Subcutaneous adipose tissue (tissue), 4 donors: ENCODE measurements around the gene HTRA2. TPM values are rescaled to one million over a fixed set of nuclear protein-coding genes. Genes with fewer than 3 reads are reported as not detected.

ENCODE experiments used
- total RNA-seq, 4 donors: library from RNA; depleted of rRNA; stranded (reverse); fragments of >200 nt; gene quantifications; one replicate each; pipeline ENCODE4 v1.1.0, GENCODE V29; 2016
- TF ChIP-seq, protein P1 (sequence below): fragments of 450-650 bp; IDR thresholded peaks from one replicate; pipeline ENCODE4 v1.5.1; 2016; ENCODE audit warnings: low read depth, mild to moderate bottlenecking, control low read depth, antibody characterized with exemption, moderate library complexity

HTRA2 gene
- total RNA-seq, 4 donors from 2014 or later: 15.2 to 43.8 (median 42.9) TPM

DNA sequence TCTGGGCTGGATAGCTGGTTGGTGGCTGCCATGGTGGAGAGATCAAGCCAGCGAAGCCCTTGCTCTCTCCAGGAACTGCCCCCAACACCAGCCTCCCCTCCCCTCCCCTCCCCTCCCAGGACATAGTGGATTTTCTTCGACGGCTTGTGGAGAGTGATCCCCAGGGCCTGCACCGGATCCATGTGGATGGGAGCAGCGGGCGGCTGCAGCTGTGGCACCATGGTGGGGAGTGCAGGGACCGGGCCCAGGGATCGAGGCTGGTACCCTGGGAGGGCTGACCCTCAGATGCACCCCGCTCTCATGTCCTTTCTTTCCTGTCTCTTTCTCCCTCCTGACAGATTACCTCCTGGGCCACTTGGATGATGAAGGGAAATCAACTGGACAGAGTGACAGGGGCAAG is 39.8 kb upstream of the HTRA2 start:
- TF ChIP-seq, protein P1, sequence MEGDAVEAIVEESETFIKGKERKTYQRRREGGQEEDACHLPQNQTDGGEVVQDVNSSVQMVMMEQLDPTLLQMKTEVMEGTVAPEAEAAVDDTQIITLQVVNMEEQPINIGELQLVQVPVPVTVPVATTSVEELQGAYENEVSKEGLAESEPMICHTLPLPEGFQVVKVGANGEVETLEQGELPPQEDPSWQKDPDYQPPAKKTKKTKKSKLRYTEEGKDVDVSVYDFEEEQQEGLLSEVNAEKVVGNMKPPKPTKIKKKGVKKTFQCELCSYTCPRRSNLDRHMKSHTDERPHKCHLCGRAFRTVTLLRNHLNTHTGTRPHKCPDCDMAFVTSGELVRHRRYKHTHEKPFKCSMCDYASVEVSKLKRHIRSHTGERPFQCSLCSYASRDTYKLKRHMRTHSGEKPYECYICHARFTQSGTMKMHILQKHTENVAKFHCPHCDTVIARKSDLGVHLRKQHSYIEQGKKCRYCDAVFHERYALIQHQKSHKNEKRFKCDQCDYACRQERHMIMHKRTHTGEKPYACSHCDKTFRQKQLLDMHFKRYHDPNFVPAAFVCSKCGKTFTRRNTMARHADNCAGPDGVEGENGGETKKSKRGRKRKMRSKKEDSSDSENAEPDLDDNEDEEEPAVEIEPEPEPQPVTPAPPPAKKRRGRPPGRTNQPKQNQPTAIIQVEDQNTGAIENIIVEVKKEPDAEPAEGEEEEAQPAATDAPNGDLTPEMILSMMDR: no peak

DNA sequence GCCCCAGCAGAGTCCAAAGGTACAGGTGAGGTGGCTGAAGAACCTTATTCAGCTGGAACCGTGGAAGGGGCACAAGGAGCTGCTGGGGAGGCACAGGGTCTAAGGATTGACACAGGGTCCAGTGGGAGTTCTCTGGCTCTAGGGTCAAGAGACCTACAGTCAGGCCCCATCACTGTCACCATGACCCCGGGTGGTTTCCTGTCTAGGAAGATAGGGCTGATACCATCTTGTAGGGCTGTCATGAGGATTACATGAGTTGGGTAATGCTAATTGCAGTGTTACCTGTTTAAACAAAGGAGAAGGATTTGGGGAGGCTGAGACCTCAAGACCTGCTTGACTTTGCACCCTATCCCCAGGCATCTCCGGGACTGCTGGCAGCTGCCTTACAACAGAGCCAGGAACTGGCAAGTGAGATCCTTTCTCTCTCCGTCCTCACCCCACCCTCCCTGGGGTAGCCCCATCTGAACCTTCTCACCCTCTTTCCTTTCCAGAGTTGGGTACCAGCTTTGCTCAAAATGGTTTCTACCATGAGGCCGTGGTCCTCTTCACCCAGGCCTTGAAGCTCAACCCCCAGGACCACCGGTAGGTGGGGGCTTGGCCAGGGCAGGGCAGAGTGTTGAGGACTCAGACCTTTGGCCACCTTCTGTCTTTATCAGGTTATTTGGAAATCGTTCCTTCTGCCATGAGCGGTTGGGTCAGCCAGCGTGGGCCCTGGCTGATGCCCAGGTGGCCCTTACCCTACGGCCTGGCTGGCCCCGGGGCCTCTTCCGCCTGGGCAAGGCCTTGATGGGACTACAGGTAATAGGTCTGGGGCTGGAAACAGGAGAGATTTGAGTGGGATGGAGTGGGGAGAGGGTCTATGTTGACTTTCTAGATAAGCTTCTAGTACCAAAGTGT is 37.8 kb upstream of the HTRA2 start:
- TF ChIP-seq, protein P1: no peak

DNA sequence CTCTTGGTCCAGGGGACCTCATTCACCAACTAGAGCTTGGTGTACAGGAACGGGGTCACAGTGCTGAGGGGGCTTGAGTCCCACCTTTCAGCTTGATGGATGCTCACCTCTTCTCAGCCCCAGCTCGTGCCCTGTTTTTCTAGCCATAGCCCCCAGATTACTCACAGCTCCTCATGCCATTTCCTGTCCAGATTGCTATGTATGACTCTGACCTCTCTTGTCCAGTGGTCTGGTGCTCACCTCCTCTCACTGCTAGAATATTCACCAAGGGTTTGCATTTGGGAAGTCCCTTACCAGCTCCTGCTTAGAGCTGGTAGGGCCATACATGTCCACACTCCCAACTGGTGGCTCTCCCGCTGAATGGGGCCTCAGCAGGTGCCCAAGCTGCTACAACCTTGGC is 36.2 kb upstream of the HTRA2 start:
- TF ChIP-seq, protein P1: no peak

DNA sequence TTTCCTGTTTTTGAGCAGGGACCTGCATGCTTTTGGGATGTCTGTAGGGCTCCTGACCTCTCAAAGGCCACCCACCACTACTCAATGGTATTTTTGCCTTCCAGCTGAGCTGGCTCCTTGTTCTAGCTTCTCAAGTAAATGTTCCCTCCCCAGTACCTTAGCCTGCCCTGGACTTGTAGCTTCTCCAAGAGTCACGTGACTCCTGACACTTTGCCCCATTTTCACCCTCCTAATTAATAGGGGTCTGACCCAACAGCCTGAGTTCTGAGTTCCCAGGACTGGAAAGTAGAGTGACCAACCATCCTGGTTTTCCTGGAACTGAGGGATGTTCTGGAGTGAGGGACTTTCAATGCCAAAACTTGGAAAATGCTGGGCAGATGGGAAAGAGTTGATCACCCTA is 34.3 kb upstream of the HTRA2 start:
- TF ChIP-seq, protein P1: no peak

DNA sequence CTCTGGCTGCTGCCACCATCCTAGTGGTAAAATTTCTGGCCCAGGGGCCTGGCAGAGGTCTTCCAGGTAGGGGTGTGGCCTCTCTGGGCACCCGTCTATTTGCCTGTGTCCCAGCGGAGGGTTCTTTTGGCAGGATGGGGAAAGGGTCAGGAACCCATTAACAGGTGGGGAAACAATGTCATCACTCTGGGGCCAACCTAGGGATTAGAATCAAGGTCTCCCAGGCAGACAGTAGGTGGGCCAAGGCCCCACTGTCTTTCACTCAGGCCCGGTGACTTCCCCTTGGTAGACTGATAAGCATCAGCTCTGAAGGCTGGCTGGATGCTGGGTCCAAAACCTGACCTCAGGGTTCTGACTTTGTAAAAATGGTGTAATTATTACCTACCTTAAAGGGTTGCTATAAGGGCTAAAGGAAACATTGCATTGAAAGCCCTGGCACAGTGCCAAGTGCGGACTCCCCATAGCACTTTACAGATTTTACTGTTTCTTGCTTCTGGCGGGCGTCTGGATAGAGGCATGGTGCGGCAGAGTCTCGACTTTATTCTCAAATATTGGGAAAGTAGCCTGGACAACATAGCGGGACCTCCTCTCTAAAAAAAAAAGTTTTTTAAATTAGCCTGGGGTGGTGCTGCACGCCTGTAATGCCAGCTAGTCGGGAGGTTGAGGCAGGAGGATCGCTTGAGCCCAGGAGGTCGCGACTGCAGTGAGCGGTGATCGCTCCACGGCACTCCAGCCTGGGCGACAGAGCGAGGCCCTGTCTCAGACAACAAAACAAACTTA is 32.5 kb upstream of the HTRA2 start:
- TF ChIP-seq, protein P1: no peak

DNA sequence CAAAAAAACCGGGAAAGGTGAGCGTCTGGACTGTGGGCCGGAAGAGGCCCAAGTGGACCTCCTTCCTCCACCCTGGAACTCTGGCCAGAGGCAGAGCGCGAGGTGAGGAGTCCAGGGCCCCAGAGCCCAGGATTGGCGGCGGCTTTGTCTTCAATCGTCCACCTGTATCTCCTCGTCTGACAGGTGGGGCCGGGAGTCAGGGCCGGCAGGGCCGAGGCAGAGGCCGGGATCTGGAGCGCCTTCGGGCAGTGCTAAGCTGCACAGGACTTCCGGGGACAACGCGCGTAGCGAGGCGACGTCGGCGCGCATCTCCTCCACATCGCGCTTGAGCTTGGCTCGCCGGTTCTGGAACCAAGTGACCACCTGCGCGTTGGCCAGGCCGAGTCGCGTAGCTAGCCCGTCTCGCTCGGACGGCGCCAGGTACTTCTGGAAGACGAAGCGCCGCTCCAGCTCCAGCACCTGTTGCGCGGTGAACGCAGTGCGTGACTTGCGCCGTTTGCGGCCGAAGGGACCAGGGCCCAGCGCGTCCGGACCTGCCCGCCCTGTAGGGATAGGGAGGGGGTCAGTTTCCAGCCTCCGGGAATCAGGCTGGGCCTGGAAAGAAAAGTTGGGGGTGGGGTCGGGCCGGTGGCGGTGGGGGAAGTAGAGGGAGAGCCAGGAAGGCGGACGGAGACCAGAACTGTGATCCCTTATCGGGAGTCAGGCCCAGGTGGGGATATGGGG is 31.8 kb upstream of the HTRA2 start:
- TF ChIP-seq, protein P1: no peak
